Measurements from ENCODE around the gene HECW1.

GRCh38 chr7:43291789-43292188, 179.3 kb downstream of the HECW1 start:
- no peak for TF ChIP-seq PKNOX1 (IDR thresholded peaks at IDR 0.05)
- no peak for TF ChIP-seq FOXM1 (IDR thresholded peaks at IDR 0.05; ENCODE audit: borderline replicate concordance)
- no peak for TF ChIP-seq ARNT (IDR thresholded peaks at IDR 0.05)
- TF ChIP-seq ZNF384 (IDR thresholded peaks at IDR 0.05) = no peak
- TF ChIP-seq SP1 (IDR thresholded peaks at IDR 0.05) = no peak
- no peak for TF ChIP-seq FOXK2 (IDR thresholded peaks at IDR 0.05)

Data from HEK293T (cell line).